Thyroid gland (tissue), 4 donors: ENCODE results near the gene NEDD4L.

ENCODE experiments used
- POLR2A ChIP-seq, 2 donors: fragments of 450-650 bp; IDR thresholded peaks; one replicate each; pipeline ENCODE4 v1.6.1; 2017; ENCODE audit warnings: antibody characterized with exemption in 2 of 2, mild to moderate bottlenecking in 2 of 2, moderate library complexity in 1 of 2
- TF ChIP-seq, protein P1 (sequence below), 6 experiments: fragments of 200-600 bp in 3 of 6; fragments of 450-650 bp in 3 of 6; sonication (generic) in 3 of 6; IDR thresholded peaks; one replicate each; pipeline ENCODE4 v1.5.1; 2016 to 2019; ENCODE audit warnings: antibody characterized with exemption in 6 of 6, mild to moderate bottlenecking in 2 of 6, inconsistent platforms in 1 of 6, moderate library complexity in 1 of 6

GRCh38 chr18:58032233-58032632 is 11.8 kb upstream of the NEDD4L start:
- TF ChIP-seq, protein P1, sequence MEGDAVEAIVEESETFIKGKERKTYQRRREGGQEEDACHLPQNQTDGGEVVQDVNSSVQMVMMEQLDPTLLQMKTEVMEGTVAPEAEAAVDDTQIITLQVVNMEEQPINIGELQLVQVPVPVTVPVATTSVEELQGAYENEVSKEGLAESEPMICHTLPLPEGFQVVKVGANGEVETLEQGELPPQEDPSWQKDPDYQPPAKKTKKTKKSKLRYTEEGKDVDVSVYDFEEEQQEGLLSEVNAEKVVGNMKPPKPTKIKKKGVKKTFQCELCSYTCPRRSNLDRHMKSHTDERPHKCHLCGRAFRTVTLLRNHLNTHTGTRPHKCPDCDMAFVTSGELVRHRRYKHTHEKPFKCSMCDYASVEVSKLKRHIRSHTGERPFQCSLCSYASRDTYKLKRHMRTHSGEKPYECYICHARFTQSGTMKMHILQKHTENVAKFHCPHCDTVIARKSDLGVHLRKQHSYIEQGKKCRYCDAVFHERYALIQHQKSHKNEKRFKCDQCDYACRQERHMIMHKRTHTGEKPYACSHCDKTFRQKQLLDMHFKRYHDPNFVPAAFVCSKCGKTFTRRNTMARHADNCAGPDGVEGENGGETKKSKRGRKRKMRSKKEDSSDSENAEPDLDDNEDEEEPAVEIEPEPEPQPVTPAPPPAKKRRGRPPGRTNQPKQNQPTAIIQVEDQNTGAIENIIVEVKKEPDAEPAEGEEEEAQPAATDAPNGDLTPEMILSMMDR (IDR thresholded peaks at IDR 0.05) = no peak
- no peak for TF ChIP-seq POLR2A (IDR thresholded peaks at IDR 0.05)
